ENCODE data around the gene SAAL1. TPM values are rescaled to one million over a fixed set of nuclear protein-coding genes. Genes with fewer than 3 reads are reported as not detected.
"Not testable (repeated sequence)": the region's sequence is repeated elsewhere in the genome, so short reads cannot be mapped to it uniquely, and the experiment has no call there.

SAAL1 gene
- total and polyA plus RNA-seq, 2 experiments from 2014 or later, result 7.5 to 12.9 TPM

GRCh38 chr11:18132341-18132740, 26.5 kb upstream of the SAAL1 start, which contains the start of gene MRGPRX3:
Gene MRGPRX3 (plus strand): TSS chr11:18132571. CDS start chr11:18137203, 4,632 bp downstream.
- no peak within 1 kb of the TSS for H2AFZ ChIP-seq
- no peaks in the 10 kb centered on the region for H3K9me3 ChIP-seq (ENCODE audit: low read depth)
- in situ Hi-C loops (cut with MboI), result no loop called here
- no peaks in the 10 kb centered on the region for H3F3A ChIP-seq (ENCODE audit: insufficient read depth)
- H4K20me1 ChIP-seq (ENCODE audit: insufficient read depth), result no peaks in the 10 kb centered on the region
- H3K27ac ChIP-seq, result no peak within 1 kb of the TSS
- no peaks in the 10 kb centered on the region for H3K4me1 ChIP-seq (ENCODE audit: insufficient read depth)
- no peak within 1 kb of the TSS for H3K4me3 ChIP-seq
- H3K9me2 ChIP-seq (ENCODE audit: insufficient read depth), result no peaks in the 10 kb centered on the region
- no peak for TF ChIP-seq EZH2 (IDR thresholded peaks at IDR 0.05; ENCODE audit: insufficient read depth, poor library complexity, severe bottlenecking)
- 37 to 44% methylated on average over 3 of the region's 3 CpGs for WGBS, 2 experiments (ENCODE audit: low coverage in 1 of 2, low lambda C conversion rate in 2 of 2, missing lambda C conversion rate in 2 of 2)
- no peaks in the 10 kb centered on the region for H3K79me2 ChIP-seq (ENCODE audit: insufficient read depth)
- H3K27me3 ChIP-seq (replicated peaks; ENCODE audit: insufficient read depth), result peaks cover 6% of the 10 kb centered on the region; the same call in 1 of the 2 replicates
- no peak within 1 kb of the TSS for H3K4me2 ChIP-seq (ENCODE audit: unreplicated experiment)
- DNase-seq, result no peak
- no peaks in the 10 kb centered on the region for H3K36me3 ChIP-seq (ENCODE audit: low read depth)
- no peak within 1 kb of the TSS for H3K9ac ChIP-seq

GRCh38 chr11:18131115-18131514, 25.2 kb upstream of the SAAL1 start:
- H3K4me2 ChIP-seq (ENCODE audit: unreplicated experiment); H3K9me3 ChIP-seq (ENCODE audit: low read depth); H4K20me1 ChIP-seq (ENCODE audit: insufficient read depth); H3K27ac ChIP-seq; H3K4me1 ChIP-seq (ENCODE audit: insufficient read depth); H2AFZ ChIP-seq; H3K9me2 ChIP-seq (ENCODE audit: insufficient read depth); H3K79me2 ChIP-seq (ENCODE audit: insufficient read depth); H3K36me3 ChIP-seq (ENCODE audit: low read depth); H3K4me3 ChIP-seq; H3K9ac ChIP-seq; H3F3A ChIP-seq (ENCODE audit: insufficient read depth); DNase-seq; in situ Hi-C loops (cut with MboI); H3K27me3 ChIP-seq (replicated peaks; ENCODE audit: insufficient read depth): not testable (repeated sequence)
- WGBS, 2 experiments (ENCODE audit: low coverage in 1 of 2, low lambda C conversion rate in 2 of 2, missing lambda C conversion rate in 2 of 2), result 72 to 78% methylated on average over 4 of the region's 4 CpGs

- H3K9ac ChIP-seq; H3K9me3 ChIP-seq (ENCODE audit: low read depth); H3K27ac ChIP-seq; in situ Hi-C loops (cut with MboI); H4K20me1 ChIP-seq (ENCODE audit: insufficient read depth); DNase-seq; H3F3A ChIP-seq (ENCODE audit: insufficient read depth); H3K4me3 ChIP-seq; H3K4me2 ChIP-seq (ENCODE audit: unreplicated experiment); H2AFZ ChIP-seq; H3K27me3 ChIP-seq (replicated peaks; ENCODE audit: insufficient read depth); H3K36me3 ChIP-seq (ENCODE audit: low read depth); H3K4me1 ChIP-seq (ENCODE audit: insufficient read depth); H3K79me2 ChIP-seq (ENCODE audit: insufficient read depth); H3K9me2 ChIP-seq (ENCODE audit: insufficient read depth): not testable (repeated sequence)
- WGBS, 2 experiments (ENCODE audit: low coverage in 1 of 2, low lambda C conversion rate in 2 of 2, missing lambda C conversion rate in 2 of 2), result 49 to 56% methylated on average over 13 to 19 of the region's 20 CpGs
Measured at GRCh38 chr11:18121331-18121828, 15.5 kb upstream of the SAAL1 start.

GRCh38 chr11:18115360-18116127, 9.7 kb upstream of the SAAL1 start:
- Histone ChIP-seq H2AFZ (no peak overlapping the region), H3K36me3 (ENCODE audit: low read depth) (no peaks in the 10 kb centered on the region), H3K79me2 (ENCODE audit: insufficient read depth) (no peaks in the 10 kb centered on the region), H3K27me3 (replicated peaks; ENCODE audit: insufficient read depth) (peaks cover 13% of the 10 kb centered on the region), H3K9me2 (ENCODE audit: insufficient read depth) (no peaks in the 10 kb centered on the region), H3F3A (ENCODE audit: insufficient read depth) (no peaks in the 10 kb centered on the region), H3K4me3 (no peak overlapping the region), H4K20me1 (ENCODE audit: insufficient read depth) (no peaks in the 10 kb centered on the region), H3K9me3 (ENCODE audit: low read depth) (no peaks in the 10 kb centered on the region), H3K4me1 (ENCODE audit: insufficient read depth) (no peaks in the 10 kb centered on the region), H3K9ac (no peak overlapping the region), H3K4me2 (ENCODE audit: unreplicated experiment) (no peak overlapping the region), H3K27ac (no peak overlapping the region)
- in situ Hi-C loops (cut with MboI), result no loop called here
- TF ChIP-seq EZH2 (IDR thresholded peaks at IDR 0.05; ENCODE audit: insufficient read depth, poor library complexity, severe bottlenecking) (no peak), EZH2phosphoT487 (IDR thresholded peaks at IDR 0.05; ENCODE audit: insufficient read depth, low read depth) (no peak)
- DNase-seq, result peak; percentile 64
- WGBS, 2 experiments (ENCODE audit: low coverage in 1 of 2, low lambda C conversion rate in 2 of 2, missing lambda C conversion rate in 2 of 2), result 1 to 2% methylated on average over 9 of the region's 9 CpGs

- H3K9ac ChIP-seq, result no peak overlapping the region
- no peak overlapping the region for H3K4me3 ChIP-seq
- no peaks in the 10 kb centered on the region for H3K9me2 ChIP-seq (ENCODE audit: insufficient read depth)
- H3K9me3 ChIP-seq (ENCODE audit: low read depth), result no peaks in the 10 kb centered on the region
- H4K20me1 ChIP-seq (ENCODE audit: insufficient read depth), result no peaks in the 10 kb centered on the region
- WGBS, 2 experiments (ENCODE audit: low coverage in 1 of 2, low lambda C conversion rate in 2 of 2, missing lambda C conversion rate in 2 of 2), result 0% methylated on average over 2 of the region's 2 CpGs
- no peaks in the 10 kb centered on the region for H3K79me2 ChIP-seq (ENCODE audit: insufficient read depth)
- in situ Hi-C loops (cut with MboI), result no loop called here
- no peak for TF ChIP-seq EZH2phosphoT487 (IDR thresholded peaks at IDR 0.05; ENCODE audit: insufficient read depth, low read depth)
- no peak for TF ChIP-seq EZH2 (IDR thresholded peaks at IDR 0.05; ENCODE audit: insufficient read depth, poor library complexity, severe bottlenecking)
- no peak overlapping the region for H3K27ac ChIP-seq
- peaks cover 5% of the 10 kb centered on the region; the same call in 1 of the 2 replicates for H3K4me1 ChIP-seq (ENCODE audit: insufficient read depth)
- no peaks in the 10 kb centered on the region for H3K36me3 ChIP-seq (ENCODE audit: low read depth)
- no peaks in the 10 kb centered on the region for H3F3A ChIP-seq (ENCODE audit: insufficient read depth)
- peaks cover 13% of the 10 kb centered on the region; the same call in 1 of the 2 replicates for H3K27me3 ChIP-seq (replicated peaks; ENCODE audit: insufficient read depth)
- no peak overlapping the region for H2AFZ ChIP-seq
- no peak overlapping the region for H3K4me2 ChIP-seq (ENCODE audit: unreplicated experiment)
- no peak for DNase-seq
Measured at GRCh38 chr11:18111005-18111404, 5.1 kb upstream of the SAAL1 start.
